CD4-positive, alpha-beta T cell treated with Interleukin-12 subunit alpha and Interleukin-12 subunit beta, for 1 hour (primary cell): ENCODE data around the gene LDB3.
"Not testable (repeated sequence)": the region's sequence is repeated elsewhere in the genome, so short reads cannot be mapped to it uniquely, and the experiment has no call there.

Source experiments
- DNase-seq: peaks from one replicate; pipeline ENCODE4 v3.0.0-alpha.2; 2020

The LDB3 gene, protein sequence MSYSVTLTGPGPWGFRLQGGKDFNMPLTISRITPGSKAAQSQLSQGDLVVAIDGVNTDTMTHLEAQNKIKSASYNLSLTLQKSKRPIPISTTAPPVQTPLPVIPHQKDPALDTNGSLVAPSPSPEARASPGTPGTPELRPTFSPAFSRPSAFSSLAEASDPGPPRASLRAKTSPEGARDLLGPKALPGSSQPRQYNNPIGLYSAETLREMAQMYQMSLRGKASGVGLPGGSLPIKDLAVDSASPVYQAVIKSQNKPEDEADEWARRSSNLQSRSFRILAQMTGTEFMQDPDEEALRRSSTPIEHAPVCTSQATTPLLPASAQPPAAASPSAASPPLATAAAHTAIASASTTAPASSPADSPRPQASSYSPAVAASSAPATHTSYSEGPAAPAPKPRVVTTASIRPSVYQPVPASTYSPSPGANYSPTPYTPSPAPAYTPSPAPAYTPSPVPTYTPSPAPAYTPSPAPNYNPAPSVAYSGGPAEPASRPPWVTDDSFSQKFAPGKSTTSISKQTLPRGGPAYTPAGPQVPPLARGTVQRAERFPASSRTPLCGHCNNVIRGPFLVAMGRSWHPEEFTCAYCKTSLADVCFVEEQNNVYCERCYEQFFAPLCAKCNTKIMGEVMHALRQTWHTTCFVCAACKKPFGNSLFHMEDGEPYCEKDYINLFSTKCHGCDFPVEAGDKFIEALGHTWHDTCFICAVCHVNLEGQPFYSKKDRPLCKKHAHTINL

GRCh38 chr10:86668297-86669165 lies at the start of gene LDB3:
Gene LDB3 (plus strand): TSS chr10:86668511. CDS start chr10:86668692, 181 bp downstream.
- no peak for DNase-seq

- no peak for DNase-seq
These were observed 40.0 kb upstream of the LDB3 start for GRCh38 chr10:86628311-86628710.

DNA sequence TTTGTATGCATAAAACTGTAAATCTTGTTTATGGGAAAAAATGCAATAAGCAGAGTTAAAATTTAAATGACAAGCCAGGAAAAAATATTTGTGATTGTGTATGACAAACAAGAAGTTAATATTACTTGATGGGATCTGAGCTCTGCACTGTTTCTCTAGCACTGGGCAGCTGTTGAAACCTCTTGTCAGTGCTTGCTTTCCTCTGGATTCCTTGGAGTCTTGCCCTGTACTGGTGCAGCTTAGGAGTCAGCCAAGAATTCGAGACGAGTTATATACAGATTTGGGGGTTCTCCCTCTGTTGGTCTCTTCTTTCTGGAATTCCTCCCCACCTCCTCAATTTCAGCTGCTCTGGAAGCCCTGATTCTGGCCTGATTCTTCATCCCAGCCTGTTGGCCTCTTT lies 38.2 kb upstream of the LDB3 start:
- no peak for DNase-seq

DNA sequence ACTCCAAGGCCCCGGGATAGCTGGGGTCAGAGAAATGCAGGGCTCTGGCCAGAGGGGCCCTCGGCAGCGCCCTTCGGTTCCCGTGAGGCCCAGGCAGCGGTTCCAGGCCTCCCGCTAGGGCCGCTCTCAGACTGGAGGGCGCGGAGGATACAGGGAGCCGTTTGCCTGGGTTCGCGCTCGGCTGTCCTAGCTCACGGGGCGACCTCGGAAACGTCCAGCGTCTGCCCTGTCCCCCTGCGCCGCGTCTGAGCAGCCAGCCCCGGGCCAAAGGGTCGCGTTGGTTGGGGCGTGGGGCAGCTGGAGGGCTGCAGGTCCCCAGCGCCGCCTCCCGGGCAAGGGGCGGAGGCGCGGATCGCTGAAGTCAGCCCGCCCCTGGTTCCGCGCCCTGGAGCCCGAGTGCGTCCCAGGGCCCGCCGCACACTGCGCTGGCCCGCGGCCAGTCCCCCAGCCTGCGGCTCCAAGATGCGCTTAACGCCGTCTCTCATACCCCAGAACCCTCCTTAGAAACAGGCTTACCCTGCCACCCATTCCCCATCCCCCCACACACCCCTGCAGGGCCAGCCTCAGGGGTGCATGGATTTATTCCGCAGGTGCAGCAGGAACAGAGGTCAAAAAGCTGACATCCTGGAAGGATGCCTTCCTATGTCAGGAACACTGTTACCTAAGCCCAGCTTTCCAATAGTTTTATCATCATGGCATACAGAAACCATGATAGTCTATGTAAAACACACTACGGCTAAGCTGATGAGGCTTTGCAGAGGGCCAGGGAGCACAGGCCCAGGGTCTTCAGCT lies 36.1 kb upstream of the LDB3 start:
- no peak for DNase-seq

- DNase-seq = no peak
These were observed 35.4 kb upstream of the LDB3 start for GRCh38 chr10:86632951-86633350.

- no peak for DNase-seq
These were observed 32.9 kb upstream of the LDB3 start for GRCh38 chr10:86635402-86635801.

DNA sequence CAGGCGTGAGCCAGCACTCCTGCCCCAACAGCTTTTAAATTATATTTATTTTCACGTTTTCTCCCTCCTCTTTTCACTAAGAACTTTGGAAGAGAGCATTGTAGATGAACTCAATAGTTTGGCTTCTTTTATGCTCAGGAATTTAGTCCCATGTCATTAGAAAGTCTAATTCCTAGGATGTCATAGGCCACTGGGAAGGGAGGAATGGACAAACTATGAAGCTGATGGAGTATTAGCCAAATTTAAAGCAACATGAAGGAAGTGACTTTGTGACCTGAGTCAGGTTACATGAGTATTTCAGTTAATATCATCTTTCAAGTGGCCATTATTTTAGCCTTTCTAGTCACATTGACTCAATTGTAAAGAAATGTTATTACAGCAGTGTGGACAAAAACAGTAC lies 32.0 kb upstream of the LDB3 start:
- DNase-seq = no peak

DNA sequence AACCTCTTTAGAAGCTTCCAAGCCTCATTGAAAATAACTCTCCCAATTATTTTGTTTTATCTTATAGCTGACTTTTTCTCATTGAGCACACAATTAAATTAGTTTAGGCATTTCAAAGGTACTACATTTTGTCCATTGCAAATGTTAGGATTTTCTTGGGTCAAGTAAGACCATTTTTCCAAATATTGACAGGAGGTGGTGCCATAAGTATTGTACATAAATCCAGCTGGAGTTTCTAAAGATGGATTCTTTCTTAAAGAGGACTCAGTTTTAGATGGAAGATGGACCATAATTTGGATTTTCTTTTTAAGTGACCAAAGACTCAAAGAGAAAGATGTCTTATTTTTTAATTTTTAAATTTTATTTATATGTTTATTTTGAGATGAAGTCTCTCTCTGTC lies 26.3 kb upstream of the LDB3 start:
- DNase-seq = no peak

GRCh38 chr10:86642499-86642898 lies 25.8 kb upstream of the LDB3 start:
- no peak for DNase-seq

- DNase-seq = no peak
These were observed 24.0 kb upstream of the LDB3 start for GRCh38 chr10:86644152-86644793.

GRCh38 chr10:86644794-86645445 lies 23.4 kb upstream of the LDB3 start:
- no peak for DNase-seq

DNA sequence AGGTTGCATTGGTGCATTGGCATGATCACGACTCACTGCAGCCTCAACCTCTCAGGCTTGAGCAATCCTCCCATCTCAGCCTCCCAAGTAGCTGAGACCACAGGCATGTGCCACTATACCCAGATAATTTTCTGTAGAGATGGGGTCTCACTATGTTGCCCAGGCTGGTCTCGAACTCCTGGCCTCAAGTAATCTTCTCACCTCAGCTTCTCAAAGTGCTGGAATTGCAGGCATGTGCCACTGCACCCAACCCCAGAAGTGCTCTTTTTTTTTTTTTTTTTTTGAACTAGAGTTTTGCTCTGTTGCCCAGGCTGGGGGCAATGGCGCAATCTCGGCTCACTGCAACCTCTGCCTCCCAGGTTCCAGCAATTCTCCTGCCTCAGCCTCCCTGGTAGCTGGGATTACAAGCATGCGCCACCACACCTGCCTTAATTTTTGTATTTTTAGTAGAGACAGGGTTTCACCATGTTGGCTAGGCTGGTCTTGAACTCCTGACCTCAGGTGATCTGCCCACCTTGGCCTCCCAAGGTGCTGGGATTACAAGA lies 22.6 kb upstream of the LDB3 start:
- not testable (repeated sequence) for DNase-seq

GRCh38 chr10:86646532-86646931 lies 21.8 kb upstream of the LDB3 start:
- DNase-seq = no peak

DNA sequence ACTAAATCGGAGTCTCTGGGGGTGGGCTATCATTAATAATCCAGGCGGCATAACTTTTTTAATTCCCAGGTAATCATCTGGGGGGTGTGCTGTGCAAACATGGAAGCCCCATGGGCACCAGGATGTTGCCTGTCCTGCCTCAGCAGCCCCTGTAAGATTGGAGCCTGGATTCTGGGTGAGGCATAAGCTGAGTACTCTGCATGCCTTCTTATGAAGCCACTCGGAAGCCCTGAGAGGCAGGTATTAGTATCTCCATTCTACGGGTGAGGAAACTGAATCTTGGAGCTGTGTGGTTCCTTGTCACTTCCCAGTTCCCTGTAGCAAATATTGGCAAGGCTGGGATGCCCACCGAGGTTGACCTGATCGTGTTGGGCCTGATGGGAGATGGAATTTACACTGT lies 21.4 kb upstream of the LDB3 start:
- DNase-seq = no peak

DNA sequence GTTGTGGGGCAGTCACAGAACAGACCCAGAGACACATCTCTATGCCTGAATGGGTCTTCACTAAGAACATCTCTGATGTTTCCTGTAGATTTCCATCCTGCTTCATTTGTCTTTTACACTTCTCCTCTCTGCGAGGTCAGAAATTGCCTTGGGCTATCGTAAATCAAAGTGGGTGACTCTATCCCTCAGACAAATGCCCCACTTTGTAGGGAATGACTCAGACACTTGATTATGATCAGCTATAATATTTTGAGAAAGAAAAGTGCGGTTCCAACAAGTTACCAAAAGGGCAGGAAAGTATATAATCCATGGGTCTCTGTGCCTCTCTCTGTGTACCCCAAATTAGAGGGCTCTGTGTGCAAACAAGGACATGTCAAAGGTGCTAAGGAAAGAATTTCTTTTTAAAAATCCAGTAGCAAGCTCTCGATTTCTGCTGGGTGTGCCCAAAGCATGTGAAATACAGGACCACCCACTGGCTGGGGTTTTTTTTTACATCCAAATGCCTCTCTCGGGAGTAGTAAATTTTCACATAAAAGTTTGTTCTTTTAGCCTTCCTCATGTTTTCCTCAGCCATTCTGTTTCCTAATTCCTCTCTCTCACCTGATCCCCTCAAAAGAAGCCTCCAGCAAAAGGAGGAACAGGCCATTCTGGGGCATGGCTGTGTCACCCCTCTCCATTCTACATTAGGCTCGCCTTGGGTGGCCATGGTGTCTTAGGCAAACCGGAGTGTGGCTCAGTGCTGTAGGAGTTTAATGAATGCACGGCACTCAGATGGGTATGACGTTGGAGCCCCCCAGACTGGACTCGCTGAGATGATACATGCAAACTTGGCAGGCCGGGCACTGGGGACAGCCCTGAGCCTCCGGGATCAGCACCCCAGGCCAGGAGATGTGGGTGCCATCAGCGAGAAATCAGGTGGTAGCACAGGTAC lies 20.3 kb upstream of the LDB3 start:
- DNase-seq = no peak

GRCh38 chr10:86648704-86649427 lies 19.4 kb upstream of the LDB3 start:
- no peak for DNase-seq

- no peak for DNase-seq
These were observed 18.7 kb upstream of the LDB3 start for GRCh38 chr10:86649471-86650150.

GRCh38 chr10:86650151-86650550 lies 18.2 kb upstream of the LDB3 start:
- DNase-seq = no peak

DNA sequence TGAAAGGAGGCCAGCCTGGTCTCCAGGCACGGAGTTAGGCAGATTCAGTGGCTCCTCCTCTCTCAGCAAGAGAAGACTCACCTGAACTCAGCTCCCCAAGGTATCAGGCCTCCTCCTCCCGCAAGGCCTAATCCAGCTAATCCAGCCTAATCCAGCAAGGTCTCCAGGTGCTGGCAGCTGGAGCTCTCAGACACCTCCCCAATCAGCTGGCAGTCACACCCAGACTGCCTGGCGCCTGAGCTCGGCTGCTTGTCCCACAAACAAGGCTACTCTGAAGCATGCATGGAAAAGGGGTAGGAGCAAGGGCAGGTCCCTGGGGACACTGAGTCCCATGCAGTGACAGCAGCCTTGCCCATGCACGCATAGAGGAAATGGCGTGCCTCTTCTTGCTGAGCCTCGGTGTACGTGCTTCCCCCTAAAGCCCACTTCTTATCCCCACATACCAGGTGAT lies 17.3 kb upstream of the LDB3 start:
- DNase-seq = no peak
